Measurements from ENCODE around the gene LRFN2.

The LRFN2 gene

DNA sequence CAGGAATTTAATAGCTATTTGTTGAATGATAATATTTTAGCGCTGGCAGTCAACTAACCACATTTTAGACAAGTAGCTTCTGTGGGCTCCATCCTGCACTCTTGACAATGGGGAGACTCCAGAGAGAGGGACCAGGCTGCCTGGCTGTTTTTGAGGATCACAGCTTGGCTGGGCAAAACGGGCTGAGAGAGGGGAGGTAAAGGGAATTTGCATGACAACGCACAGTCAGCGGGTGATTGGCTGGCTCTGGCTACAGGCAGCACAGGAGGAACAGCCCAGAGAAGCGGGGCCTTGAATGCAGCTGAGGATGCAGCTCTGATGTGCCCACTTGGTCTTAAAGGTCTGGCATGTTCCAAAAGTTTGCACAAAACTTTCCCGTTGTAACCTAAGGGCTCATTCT is 41.2 kb downstream of the LRFN2 start:
- no peak for DNase-seq (ENCODE audit: low read depth in 4 of 4, low spot score in 1 of 4)

GRCh38 chr6:40543776-40544175 is 43.4 kb downstream of the LRFN2 start:
- DNase-seq (ENCODE audit: low read depth in 4 of 4, low spot score in 1 of 4): no peak

GRCh38 chr6:40543146-40543545 is 44.0 kb downstream of the LRFN2 start:
- no peak for DNase-seq (ENCODE audit: low read depth in 4 of 4, low spot score in 1 of 4)

DNA sequence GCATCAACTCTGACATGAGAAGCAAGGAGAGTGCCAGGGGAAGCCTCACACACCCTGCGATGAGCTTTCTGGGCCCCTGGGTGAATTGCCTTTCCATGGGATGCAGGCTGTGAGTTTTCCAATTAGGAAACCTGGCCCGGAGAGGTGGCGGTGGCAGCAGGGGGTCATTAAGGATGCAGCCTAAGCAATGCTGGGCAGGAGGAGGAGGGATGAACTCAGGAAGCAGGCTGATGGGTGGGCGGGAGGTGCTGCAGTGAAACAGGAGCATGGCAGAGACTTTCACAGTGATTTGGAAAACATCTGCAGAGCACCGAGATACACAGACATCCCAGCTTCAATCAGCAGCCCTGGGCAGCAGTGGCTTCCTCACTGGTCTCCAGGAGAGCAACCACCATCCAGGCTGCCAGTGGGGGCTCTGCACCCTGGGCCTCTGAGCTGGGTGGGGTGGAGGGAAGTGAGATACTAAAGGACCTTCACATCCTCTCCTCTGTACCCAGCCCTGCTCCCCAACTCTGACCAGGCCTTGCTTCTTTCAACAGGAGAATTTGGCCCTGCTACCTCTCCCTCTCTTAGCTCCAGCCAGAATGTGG is 44.9 kb downstream of the LRFN2 start:
- no peak for DNase-seq (ENCODE audit: low read depth in 4 of 4, low spot score in 1 of 4)

DNA sequence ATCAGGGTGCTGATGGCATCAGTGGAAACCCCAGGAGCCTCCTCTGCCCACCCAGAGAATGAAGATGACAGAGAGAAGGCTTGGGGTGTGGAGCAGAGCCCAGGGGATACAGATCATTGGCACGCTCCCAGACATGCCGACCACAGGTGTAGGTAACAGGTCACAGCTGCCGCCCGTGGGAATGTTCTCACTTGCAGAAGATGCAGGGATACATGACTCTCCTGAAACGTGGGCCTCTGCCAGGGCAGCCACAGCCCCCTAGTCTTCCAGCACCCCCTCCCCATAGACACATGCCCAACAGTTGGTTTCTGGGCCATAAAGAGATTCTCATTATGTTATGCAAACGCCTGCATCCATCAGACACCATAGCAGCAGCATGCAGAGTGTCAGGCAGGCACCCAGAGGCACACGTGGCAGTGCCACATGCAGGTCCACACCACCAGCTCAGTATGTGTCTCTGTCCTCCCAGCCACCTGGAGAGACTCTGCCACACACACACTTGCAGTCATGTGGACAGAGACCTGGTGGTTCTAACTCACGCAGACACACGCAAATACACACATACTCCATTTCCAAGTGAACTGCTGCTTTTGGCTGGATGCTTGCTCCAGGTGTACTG is 45.5 kb downstream of the LRFN2 start:
- no peak for DNase-seq (ENCODE audit: low read depth in 4 of 4, low spot score in 1 of 4)

DNA sequence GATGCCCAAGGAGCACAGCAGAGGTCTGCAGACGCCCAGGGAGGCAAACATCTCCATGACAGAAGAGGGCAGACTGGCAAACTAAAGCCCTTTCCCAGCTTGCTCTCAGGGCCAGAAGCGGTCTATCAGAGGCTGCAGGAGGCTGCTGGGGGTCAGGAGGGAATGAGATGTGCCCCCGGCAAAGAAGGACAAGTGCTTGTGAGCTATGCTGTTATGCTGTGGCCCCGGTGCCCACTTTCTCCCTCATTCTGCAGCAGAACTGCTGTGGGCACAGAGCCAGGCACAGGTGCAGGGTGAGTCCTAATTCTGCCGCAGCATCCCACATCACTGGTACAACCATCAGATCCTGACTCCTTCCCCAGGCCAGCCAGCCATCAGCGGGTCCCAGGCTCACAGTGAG is 46.4 kb downstream of the LRFN2 start:
- no peak for DNase-seq (ENCODE audit: low read depth in 4 of 4, low spot score in 1 of 4)

DNA sequence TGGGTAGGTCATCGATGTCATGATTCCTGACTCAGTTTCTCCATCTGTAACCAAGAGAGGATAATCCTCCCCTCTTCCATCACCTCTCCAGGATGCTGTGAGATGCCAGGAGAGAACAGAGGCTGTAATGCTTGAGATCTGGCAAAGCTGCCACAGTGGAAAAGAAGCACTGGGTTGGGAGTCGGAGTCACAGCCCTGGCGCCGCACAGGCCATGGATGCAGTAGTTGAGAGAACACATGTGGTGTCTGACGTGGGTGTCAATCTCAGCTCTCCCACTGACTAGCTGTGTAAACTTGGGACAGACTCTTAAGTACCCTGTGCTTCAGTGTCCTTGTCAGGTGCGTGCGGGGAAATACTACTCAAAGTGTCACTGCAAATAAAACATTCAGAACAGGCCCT is 47.3 kb downstream of the LRFN2 start:
- no peak for DNase-seq (ENCODE audit: low read depth in 4 of 4, low spot score in 1 of 4)

- no peak for DNase-seq (ENCODE audit: low read depth in 4 of 4, low spot score in 1 of 4)
Observed at GRCh38 chr6:40538556-40538955, 48.6 kb downstream of the LRFN2 start.

DNA sequence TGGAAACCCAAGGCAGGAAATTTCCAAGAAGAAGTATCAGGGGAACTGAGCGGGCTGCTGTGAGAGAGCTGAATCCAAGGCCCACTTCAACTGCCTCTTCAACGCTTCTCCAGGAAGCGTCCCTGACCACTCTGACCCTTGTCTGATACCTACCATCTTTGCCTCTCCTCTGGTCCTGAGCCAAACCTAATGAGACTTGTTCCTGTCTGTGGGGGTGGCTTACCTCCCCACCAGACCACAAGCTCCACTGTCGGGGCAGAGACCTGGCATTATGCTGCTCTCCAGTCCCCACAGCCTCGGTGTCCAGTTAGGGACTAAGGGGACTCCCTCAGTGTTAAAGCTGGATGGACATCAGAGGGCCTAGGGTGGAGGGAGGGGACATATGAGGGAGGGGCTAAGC is 49.7 kb downstream of the LRFN2 start:
- no peak for DNase-seq (ENCODE audit: low read depth in 4 of 4, low spot score in 1 of 4)

DNA sequence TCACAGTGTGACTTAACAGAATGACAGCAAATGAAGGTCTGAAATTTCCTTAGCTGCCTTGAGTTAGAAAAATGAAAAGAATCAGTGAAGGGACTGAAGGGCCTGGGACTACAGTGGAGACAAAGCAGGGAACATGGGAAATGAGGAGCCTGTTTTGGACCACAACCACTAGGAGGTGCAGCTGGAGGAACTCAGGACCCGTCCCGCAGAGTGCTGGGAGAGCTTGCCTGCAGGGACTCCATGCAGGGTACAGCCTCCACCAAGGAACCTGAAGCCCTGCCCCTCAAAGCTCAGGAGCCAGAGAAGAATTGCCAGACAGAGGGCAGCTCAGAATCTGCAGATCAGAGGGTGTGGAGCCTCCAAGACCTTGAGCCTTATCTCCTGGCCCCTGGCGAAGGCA is 50.7 kb downstream of the LRFN2 start:
- no peak for DNase-seq (ENCODE audit: low read depth in 4 of 4, low spot score in 1 of 4)

DNA sequence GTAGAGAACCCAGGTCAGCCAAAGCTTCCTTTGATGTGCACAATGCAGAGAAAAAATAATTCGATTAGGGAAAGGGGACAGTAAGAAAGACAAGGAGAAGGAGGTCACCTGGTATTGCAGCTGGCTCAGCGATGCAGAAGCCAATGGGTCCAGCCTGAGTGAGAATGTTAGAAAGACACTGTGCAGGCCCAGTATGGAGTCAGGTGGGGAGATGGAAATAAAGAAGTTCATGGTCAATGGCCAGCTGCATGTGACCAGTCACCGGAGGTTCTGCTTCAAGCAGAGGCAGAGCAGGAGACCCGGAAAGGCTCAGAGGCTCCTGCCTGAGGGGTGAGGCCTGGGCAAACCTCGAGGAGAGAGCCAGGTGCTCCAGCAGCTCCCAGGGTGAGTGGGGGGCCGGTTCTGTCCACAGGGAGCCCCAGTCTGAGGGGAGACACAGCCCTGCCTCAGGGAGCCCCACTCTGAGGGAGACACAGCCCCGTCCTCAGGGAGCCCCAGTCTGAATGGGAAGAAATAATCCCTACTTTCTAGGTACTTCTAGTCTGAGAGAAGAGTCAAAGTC is 51.3 kb downstream of the LRFN2 start:
- no peak for DNase-seq (ENCODE audit: low read depth in 4 of 4, low spot score in 1 of 4)

DNA sequence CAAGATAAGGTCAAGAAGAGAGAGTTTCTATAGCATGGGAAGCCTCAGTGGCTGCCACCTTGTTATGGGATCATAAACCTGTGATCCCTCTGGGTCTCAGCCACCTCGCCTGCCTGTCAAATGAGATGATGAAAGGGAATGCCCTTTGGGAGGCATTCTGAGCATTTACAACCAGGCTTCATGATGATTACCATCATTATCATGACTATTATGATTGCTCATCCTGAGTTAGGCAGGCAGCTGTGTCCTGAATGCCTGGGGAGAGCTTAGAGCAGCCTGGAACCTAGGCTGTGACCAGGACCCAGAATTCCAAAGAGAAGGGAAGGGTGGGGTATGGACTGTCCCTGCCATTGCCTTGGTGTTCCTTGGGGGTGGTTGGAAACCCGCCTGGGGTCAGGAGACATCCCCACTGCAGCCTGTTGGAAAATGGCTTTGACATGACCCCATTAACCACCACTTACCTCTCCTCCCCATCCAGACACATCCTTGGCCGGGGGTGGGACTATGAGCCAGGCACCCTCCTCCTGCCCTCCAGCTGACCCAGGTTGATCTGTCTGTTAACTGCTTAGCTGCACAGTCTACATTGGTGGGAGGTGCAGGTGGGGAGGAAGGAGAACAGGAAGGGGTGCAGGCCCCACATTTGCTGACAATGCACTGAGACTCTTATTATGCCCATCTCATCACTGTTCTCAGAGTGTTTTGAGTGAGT is 51.9 kb downstream of the LRFN2 start:
- DNase-seq (ENCODE audit: low read depth in 4 of 4, low spot score in 1 of 4): no peak

DNA sequence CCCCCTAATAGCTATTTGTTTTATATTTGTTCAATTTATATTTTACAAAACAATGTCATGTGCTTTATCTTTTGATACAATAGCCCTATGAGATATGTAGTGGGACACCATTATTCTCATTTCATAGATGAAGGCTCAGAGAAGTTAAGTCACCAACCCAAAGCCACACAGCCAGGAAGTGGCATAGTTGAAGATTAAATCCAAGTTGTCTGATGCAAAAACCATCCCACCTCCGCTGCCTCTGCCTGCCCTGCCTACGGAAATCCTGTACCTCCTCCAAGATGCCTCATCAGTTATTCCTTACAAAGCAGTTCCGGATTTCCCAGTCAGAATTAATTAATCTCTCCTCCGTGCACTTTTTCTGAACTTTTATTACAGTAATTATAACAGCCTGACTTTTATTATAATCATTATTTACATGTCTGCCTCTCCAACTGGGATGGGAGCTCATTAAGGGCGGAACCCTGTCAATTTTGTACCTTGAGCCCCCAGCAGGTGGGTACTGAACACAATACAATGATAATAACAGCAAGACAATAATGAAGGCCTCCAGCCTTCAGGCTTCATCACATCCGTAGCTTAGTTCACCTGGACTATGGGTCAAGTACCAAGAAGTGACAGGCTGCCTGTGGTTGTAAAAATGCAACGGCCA is 54.7 kb downstream of the LRFN2 start:
- DNase-seq (ENCODE audit: low read depth in 4 of 4, low spot score in 1 of 4): no peak

GRCh38 chr6:40529919-40530318 is 57.2 kb downstream of the LRFN2 start:
- no peak for DNase-seq (ENCODE audit: low read depth in 4 of 4, low spot score in 1 of 4)

GRCh38 chr6:40529040-40529439 is 58.1 kb downstream of the LRFN2 start:
- no peak for DNase-seq (ENCODE audit: low read depth in 4 of 4, low spot score in 1 of 4)

DNA sequence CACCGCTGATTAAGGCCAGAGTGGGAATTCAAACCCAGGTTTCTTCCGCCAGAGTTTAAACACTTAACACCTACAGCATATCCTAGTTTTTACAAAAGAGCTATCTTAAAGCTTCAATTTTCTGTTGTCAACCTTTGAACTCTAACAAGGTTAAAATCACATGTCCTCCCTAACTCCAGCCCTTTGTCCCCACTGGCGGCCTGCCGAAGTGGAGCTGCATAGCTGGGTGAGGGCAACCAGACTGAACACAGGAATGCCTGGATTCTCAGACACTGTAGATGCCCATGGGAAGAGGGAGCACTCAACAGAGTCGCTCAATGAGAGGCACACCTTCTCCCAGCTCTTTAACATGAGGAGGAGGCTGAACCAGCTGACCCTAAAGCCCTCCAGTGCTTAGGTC is 59.1 kb downstream of the LRFN2 start:
- no peak for DNase-seq (ENCODE audit: low read depth in 4 of 4, low spot score in 1 of 4)

DNA sequence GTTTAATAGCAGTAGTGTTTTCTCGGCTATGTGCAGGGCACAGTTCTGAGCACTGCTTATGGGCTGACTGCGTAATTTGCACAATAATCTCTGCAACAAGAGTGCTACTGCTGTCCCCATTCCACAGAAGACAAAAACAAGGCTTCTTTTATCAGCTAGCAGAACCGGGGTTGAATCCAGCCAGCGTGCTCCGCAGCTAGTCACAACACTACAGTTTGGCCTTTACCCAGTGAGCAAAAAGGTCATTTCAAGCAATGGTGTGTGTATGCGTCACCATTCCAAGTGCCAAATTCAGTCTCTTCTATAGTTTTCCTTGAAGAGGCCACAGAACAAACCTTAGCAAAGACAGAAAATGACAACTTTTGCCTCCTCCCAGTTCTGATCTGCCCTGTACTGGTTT is 61.1 kb downstream of the LRFN2 start:
- no peak for DNase-seq (ENCODE audit: low read depth in 4 of 4, low spot score in 1 of 4)

- DNase-seq (ENCODE audit: low read depth in 4 of 4, low spot score in 1 of 4): no peak
Observed at GRCh38 chr6:40524797-40525585, 62.2 kb downstream of the LRFN2 start.

DNA sequence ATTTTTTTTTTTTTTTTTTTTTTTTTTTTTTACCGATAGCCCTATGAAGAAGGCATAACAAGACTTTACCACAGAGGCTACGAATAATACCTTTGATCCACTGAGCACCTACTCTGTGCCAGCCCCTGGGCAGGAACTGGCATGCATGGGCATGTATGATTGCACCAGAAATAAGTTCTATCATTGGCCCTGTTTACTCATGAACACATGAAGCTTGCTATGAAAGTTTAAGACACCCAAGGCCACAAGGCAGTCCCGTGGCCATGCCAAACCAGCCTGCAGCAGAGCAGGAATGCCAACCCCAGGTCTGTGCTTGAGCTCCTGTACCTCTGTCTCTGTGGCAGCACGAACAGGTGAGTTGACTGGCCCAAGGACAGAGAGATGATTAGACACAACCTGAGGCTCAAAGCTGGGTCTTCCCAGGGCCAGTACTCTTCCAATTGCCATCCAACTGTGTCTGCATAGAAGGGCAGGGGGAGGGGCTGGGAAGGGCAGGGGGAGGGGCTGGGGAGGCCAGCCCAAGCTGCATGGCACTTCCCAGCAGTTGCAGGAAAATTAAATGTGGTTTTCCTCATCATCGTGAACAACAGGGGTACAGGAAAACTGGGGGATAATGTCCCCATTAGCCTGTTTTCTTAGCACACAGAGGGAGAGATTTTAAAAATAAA is 63.5 kb downstream of the LRFN2 start:
- DNase-seq (ENCODE audit: low read depth in 4 of 4, low spot score in 1 of 4): no peak

- no peak for DNase-seq (ENCODE audit: low read depth in 4 of 4, low spot score in 1 of 4)
Observed at GRCh38 chr6:40521496-40521895, 65.7 kb downstream of the LRFN2 start.

DNA sequence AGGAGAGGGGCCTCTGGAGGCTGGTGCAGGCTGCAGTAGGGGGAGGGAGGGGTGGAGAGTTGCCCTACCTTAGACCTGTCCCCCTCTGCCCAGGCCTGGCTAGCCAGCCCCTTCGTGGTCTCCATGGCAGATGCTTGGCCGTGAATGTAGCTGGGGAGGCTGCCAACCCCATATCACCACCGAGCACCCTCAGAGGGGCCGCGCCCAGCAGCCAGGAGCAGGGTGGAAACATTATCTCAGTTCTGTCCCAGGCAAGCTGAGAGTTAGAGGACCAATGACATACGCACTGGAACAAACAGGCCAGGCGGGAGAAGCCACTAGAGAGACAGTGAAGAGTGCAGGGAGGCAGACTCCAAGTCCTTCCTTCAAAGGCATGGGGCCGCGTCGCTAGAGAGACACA is 66.5 kb downstream of the LRFN2 start:
- no peak for DNase-seq (ENCODE audit: low read depth in 4 of 4, low spot score in 1 of 4)

Measured in stimulated activated CD4-positive, alpha-beta T cell treated with anti-CD3 and anti-CD28 coated beads, Interleukin-1b, Interleukin-23, amount 100 ng/mL, for 24 hours (primary cell).